Esophagus squamous epithelium (tissue), 4 donors: ENCODE data around the gene TAOK2.

ENCODE experiments used
- POLR2A ChIP-seq, 4 donors: fragments of 450-650 bp; IDR thresholded peaks; one replicate each; pipeline ENCODE4 v1.6.1; 2017; ENCODE audit warnings: antibody characterized with exemption in 4 of 4, mild to moderate bottlenecking in 4 of 4, moderate library complexity in 3 of 4
- TF ChIP-seq, protein P1 (sequence below), 6 experiments: fragments of 450-650 bp in 4 of 6; fragments of 200-600 bp in 2 of 6; sonication (generic) in 2 of 6; IDR thresholded peaks; one replicate each; pipeline ENCODE4 v1.5.1; 2016 to 2019; ENCODE audit warnings: antibody characterized with exemption in 6 of 6, mild to moderate bottlenecking in 4 of 6, moderate library complexity in 4 of 6

DNA sequence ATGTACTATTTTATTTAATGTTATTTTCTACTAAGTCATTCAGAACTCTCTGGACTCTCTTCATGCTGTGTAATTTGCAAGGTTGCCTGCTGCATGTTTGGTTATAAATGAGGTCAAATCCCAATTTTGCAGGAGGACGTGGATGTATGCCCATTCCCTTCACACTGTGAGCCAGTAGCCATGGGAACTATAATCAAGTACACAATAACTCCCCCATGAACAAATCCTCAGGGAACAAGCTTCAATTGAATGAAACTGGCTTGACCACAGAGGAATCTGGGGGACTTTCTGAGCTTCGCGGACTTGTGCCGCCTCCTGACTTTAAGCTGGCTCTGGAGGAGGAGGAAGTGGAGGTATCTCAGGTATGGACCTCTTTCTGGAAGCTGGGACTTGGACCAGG is 33.0 kb upstream of the TAOK2 start:
- TF ChIP-seq, protein P1, sequence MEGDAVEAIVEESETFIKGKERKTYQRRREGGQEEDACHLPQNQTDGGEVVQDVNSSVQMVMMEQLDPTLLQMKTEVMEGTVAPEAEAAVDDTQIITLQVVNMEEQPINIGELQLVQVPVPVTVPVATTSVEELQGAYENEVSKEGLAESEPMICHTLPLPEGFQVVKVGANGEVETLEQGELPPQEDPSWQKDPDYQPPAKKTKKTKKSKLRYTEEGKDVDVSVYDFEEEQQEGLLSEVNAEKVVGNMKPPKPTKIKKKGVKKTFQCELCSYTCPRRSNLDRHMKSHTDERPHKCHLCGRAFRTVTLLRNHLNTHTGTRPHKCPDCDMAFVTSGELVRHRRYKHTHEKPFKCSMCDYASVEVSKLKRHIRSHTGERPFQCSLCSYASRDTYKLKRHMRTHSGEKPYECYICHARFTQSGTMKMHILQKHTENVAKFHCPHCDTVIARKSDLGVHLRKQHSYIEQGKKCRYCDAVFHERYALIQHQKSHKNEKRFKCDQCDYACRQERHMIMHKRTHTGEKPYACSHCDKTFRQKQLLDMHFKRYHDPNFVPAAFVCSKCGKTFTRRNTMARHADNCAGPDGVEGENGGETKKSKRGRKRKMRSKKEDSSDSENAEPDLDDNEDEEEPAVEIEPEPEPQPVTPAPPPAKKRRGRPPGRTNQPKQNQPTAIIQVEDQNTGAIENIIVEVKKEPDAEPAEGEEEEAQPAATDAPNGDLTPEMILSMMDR (IDR thresholded peaks at IDR 0.05): no peak
- TF ChIP-seq POLR2A (IDR thresholded peaks at IDR 0.05): no peak
